GM19043 (cell line): Measurements from ENCODE around the gene CRY2.
A peak's percentile ranks its signal among the peaks of the same experiment; 100 is the strongest.

Source experiments
- ATAC-seq: cut with Tn5 transposase; IDR thresholded peaks from one replicate; pipeline ENCODE4 v1.9.1; 2021; ENCODE audit warnings: low read depth; ENCODE audit not compliant: unreplicated experiment

CRY2 gene

GRCh38 chr11:45927684-45928413, 80.6 kb downstream of the CRY2 start:
- no peak for ATAC-seq

GRCh38 chr11:45928535-45929215, 81.4 kb downstream of the CRY2 start:
- ATAC-seq, result no peak

GRCh38 chr11:45929486-45930030, 82.3 kb downstream of the CRY2 start:
- peak; percentile 6 for ATAC-seq

GRCh38 chr11:45930031-45930794, 82.9 kb downstream of the CRY2 start:
- peak; percentile 93 for ATAC-seq

GRCh38 chr11:45930951-45931570, 83.8 kb downstream of the CRY2 start:
- no peak for ATAC-seq

GRCh38 chr11:45931739-45932138, 84.5 kb downstream of the CRY2 start:
- ATAC-seq, result no peak

- no peak for ATAC-seq
Observed at GRCh38 chr11:45932217-45932616, 84.9 kb downstream of the CRY2 start.
